Uterus (tissue), 4 donors: ENCODE data around the gene PLPP6. TPM values are rescaled to one million over a fixed set of nuclear protein-coding genes. Genes with fewer than 3 reads are reported as not detected.

Experiments used
- DNase-seq, 2 donors: peaks; one replicate each; pipeline ENCODE4 v3.0.0-alpha.2; 2019 to 2020
- H3K27ac ChIP-seq, 2 donors: fragments of 200-600 bp; sonication (generic); 1 replicate in 1 of 2; 2 replicates in 1 of 2; pipeline ENCODE4 v1.5.1; 2016 to 2018
- H3K27me3 ChIP-seq, 2 donors: fragments of 200-600 bp; sonication (generic); one replicate each; pipeline ENCODE4 v1.5.1; 2018 to 2019; ENCODE audit warnings: control low read depth in 1 of 2
- H3K36me3 ChIP-seq, 2 donors: fragments of 200-600 bp; sonication (generic); one replicate each; pipeline ENCODE4 v1.5.1; 2019; ENCODE audit warnings: control low read depth in 1 of 2
- H3K4me1 ChIP-seq, 2 donors: fragments of 200-600 bp; sonication (generic); one replicate each; pipeline ENCODE4 v1.5.1; 2018 to 2019; ENCODE audit warnings: control low read depth in 1 of 2
- H3K4me3 ChIP-seq, 2 donors: fragments of 200-600 bp; sonication (generic); 1 replicate in 1 of 2; 2 replicates in 1 of 2; pipeline ENCODE4 v1.5.1; 2018 to 2019; ENCODE audit warnings: mild to moderate bottlenecking in 1 of 2
- H3K9me3 ChIP-seq, 2 donors: fragments of 200-600 bp; sonication (generic); one replicate each; pipeline ENCODE4 v1.5.1; 2019; ENCODE audit warnings: control low read depth in 1 of 2
- CTCF ChIP-seq, 4 experiments: fragments of 200-600 bp in 2 of 4; fragments of 450-650 bp in 2 of 4; sonication (generic) in 2 of 4; IDR thresholded peaks; one replicate each; pipeline ENCODE4 v1.5.1; 2016 to 2019; ENCODE audit warnings: antibody characterized with exemption in 4 of 4, mild to moderate bottlenecking in 2 of 4, moderate library complexity in 1 of 4
- POLR2A ChIP-seq, 2 donors: fragments of 450-650 bp; IDR thresholded peaks; one replicate each; pipeline ENCODE4 v1.6.1; 2016; ENCODE audit warnings: antibody characterized with exemption in 2 of 2, mild to moderate bottlenecking in 1 of 2, moderate library complexity in 1 of 2
- intact Hi-C: fragments of 100-400 bp; cut with DNase I; formaldehyde crosslinking; loops from one replicate; pipeline ENCODE4 v1.15.1; 2023; ENCODE audit warnings: low total_unique reads
- total RNA-seq, 4 donors: library from RNA; depleted of rRNA in 3 of 4; stranded (reverse); fragments of >200 nt in 3 of 4; gene quantifications; one replicate each; pipeline versions ENCODE4 v1.1.0 to v1.2.4, GENCODE V29; 2014 to 2023
- donor health status: DM: yes; HTN: yes; CAD: no.

Gene PLPP6
- total RNA-seq: 1 to 10 TPM; 5.6 to 8.3 (median 7.2) TPM

DNA sequence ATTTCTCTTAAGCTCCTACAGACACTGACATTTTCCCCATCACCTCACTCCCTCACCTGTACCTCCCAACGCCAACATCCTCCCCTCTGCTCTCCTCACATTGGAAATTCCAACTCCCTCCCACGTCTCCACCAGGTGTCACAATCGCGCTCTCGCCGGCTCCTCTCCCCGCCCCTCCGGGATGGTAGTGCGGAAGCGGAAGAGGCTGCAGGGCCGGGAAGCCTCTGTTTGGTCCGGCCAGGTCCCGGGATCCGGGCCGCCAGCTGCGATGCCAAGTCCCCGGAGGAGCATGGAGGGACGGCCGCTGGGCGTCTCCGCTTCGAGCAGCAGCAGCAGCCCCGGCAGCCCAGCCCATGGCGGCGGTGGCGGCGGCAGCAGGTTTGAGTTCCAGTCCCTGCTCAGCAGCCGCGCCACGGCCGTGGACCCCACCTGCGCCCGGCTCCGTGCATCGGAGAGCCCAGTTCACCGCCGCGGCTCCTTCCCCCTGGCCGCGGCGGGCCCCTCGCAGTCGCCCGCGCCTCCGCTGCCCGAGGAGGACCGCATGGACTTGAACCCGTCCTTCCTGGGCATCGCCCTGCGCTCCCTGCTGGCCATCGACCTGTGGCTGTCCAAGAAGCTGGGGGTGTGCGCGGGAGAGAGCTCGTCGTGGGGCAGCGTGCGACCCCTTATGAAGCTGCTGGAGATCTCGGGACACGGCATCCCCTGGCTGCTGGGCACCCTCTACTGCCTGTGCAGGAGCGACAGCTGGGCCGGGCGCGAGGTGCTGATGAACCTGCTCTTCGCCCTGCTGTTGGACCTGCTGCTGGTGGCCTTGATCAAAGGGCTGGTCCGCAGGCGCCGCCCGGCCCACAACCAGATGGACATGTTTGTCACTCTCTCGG lies at the start of gene PLPP6:
PLPP6 (plus strand) TSS at position 187 of the 881 bp plus-strand sequence; CDS start at position 269, 82 bp downstream.
- no peaks in the 10 kb centered on the region for H3K4me1 ChIP-seq
- peak; percentile 85 to 87 for DNase-seq
- TF ChIP-seq POLR2A (IDR thresholded peaks at IDR 0.05): peak; percentile 54 to 61
- TF ChIP-seq CTCF (IDR thresholded peaks at IDR 0.05): peak; percentile 57 to 80 (median 75)
- no peaks in the 10 kb centered on the region for H3K36me3 ChIP-seq
- H3K4me3 ChIP-seq: peak within 1 kb of the TSS; percentile 49 to 85
- peak within 1 kb of the TSS; percentile 68 to 86 for H3K27ac ChIP-seq
- no peaks in the 10 kb centered on the region for H3K9me3 ChIP-seq
- no peaks in the 10 kb centered on the region for H3K27me3 ChIP-seq
- intact Hi-C loops: no loop called here

GRCh38 chr9:4614627-4615026 lies 47.5 kb upstream of the PLPP6 start:
- intact Hi-C loops: no loop called here
- TF ChIP-seq CTCF (IDR thresholded peaks at IDR 0.05) (no peak), POLR2A (IDR thresholded peaks at IDR 0.05) (no peak)
- Histone ChIP-seq H3K4me1 (no peaks in the 10 kb centered on the region), H3K4me3 (no peak overlapping the region), H3K27ac (no peak overlapping the region), H3K27me3 (no peaks in the 10 kb centered on the region), H3K36me3 (no peaks in the 10 kb centered on the region), H3K9me3 (no peaks in the 10 kb centered on the region)
- DNase-seq: no peak

GRCh38 chr9:4615251-4615650 lies 46.8 kb upstream of the PLPP6 start:
- Histone ChIP-seq H3K4me1 (no peaks in the 10 kb centered on the region), H3K27ac (no peak overlapping the region), H3K36me3 (no peaks in the 10 kb centered on the region), H3K27me3 (no peaks in the 10 kb centered on the region), H3K4me3 (no peak overlapping the region), H3K9me3 (no peaks in the 10 kb centered on the region)
- intact Hi-C loops: no loop called here
- TF ChIP-seq CTCF (IDR thresholded peaks at IDR 0.05) (no peak), POLR2A (IDR thresholded peaks at IDR 0.05) (no peak)
- DNase-seq: no peak

DNA sequence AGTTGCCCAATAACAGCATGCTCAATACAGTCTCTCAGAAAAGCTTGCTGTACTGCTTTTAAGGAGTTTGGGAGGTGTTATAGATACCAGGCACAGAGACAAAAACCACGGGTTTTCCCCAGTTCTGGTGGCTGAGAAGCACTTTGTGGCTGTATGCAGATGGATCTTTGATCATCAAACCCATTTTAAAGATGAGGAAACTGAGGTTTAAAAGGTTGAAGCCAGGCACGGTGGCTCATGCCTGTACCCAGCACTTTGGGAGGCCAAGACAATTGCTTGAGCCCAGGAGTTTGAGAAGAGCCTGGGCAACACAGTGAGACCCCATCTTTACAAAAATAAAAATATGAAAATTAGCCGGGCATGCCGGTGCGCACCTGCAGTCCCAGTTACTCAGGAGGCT lies 46.3 kb upstream of the PLPP6 start:
- no peaks in the 10 kb centered on the region for H3K27me3 ChIP-seq
- no peak for DNase-seq
- H3K4me1 ChIP-seq: no peaks in the 10 kb centered on the region
- H3K9me3 ChIP-seq: no peaks in the 10 kb centered on the region
- intact Hi-C loops: no loop called here
- no peak overlapping the region for H3K27ac ChIP-seq
- H3K36me3 ChIP-seq: no peaks in the 10 kb centered on the region
- TF ChIP-seq POLR2A (IDR thresholded peaks at IDR 0.05) (no peak), CTCF (IDR thresholded peaks at IDR 0.05) (no peak)
- no peak overlapping the region for H3K4me3 ChIP-seq

GRCh38 chr9:4617752-4618151 lies 44.3 kb upstream of the PLPP6 start:
- Histone ChIP-seq H3K27ac (no peak overlapping the region), H3K4me3 (no peak overlapping the region), H3K4me1 (no peaks in the 10 kb centered on the region), H3K9me3 (no peaks in the 10 kb centered on the region), H3K36me3 (no peaks in the 10 kb centered on the region), H3K27me3 (no peaks in the 10 kb centered on the region)
- TF ChIP-seq CTCF (IDR thresholded peaks at IDR 0.05) (no peak), POLR2A (IDR thresholded peaks at IDR 0.05) (no peak)
- no peak for DNase-seq
- intact Hi-C loops: no loop called here
